K562 (cell line): ENCODE measurements around the gene PTP4A2. TPM values are rescaled to one million over a fixed set of nuclear protein-coding genes. Genes with fewer than 3 reads are reported as not detected.

Source experiments
- CXXC5 ChIP-seq: fragments of 250-450 bp; sonication (Bioruptor Pico); IDR thresholded peaks from 2 replicates; pipeline ENCODE4 v1.8.0; 2022; ENCODE audit warnings: inconsistent platforms, mild to moderate bottlenecking, moderate library complexity
- FOXJ3 ChIP-seq: sonication (generic); formaldehyde crosslinking; IDR thresholded peaks from 2 replicates; pipeline ENCODE4 v1.4.0; 2020; ENCODE audit warnings: mild to moderate bottlenecking, missing genetic modification reagents
- POLR2AphosphoS5 ChIP-seq: IDR thresholded peaks from 2 replicates; pipeline ENCODE4 v1.6.1; 2011; ENCODE audit warnings: mild to moderate bottlenecking, low read depth, low read length, moderate library complexity; ENCODE audit not compliant: control insufficient read depth, insufficient read depth
- POLR3G ChIP-seq: IDR thresholded peaks from 2 replicates; pipeline ENCODE4 v1.6.1; 2011; ENCODE audit not compliant: insufficient read length, insufficient replicate concordance; ENCODE audit errors: extremely low read depth
- PTBP1 ChIP-seq: fragments of 200-400 bp; formaldehyde crosslinking; IDR thresholded peaks from 2 replicates; pipeline ENCODE4 v1.6.1; 2017; ENCODE audit warnings: low read depth, low read length
- SAFB2 ChIP-seq: fragments of 200-400 bp; formaldehyde crosslinking; IDR thresholded peaks from 2 replicates; pipeline ENCODE4 v1.6.1; 2018; ENCODE audit warnings: borderline replicate concordance, low read length, low read depth, moderate library complexity; ENCODE audit not compliant: severe bottlenecking
- ZFX ChIP-seq: sonication (generic); formaldehyde crosslinking; IDR thresholded peaks from 2 replicates; pipeline ENCODE4 v1.8.0; 2022; ENCODE audit warnings: mild to moderate bottlenecking, missing genetic modification reagents, moderate library complexity
- ZNF224 ChIP-seq: sonication (generic); formaldehyde crosslinking; IDR thresholded peaks from 2 replicates; pipeline ENCODE4 v1.8.0; 2022; ENCODE audit warnings: mild to moderate bottlenecking, missing genetic modification reagents
- ZNF717 ChIP-seq: fragments of 250-450 bp; sonication (Bioruptor Pico); IDR thresholded peaks from 2 replicates; pipeline ENCODE4 v1.5.0; 2021
- polyA plus RNA-seq, 8 experiments: library from polyadenylated mRNA; depleted of rRNA in 4 of 8; stranded (reverse) in 5 of 8; unstranded in 3 of 8; fragments of >200 nt; fragmentation: Nextera tagmentation in 2 of 8; fragmentation: Illumina TruSeq in 1 of 8; extraction: Ambion mirVana in 2 of 8; extraction: Trizol in 1 of 8; gene quantifications; 2 replicates each; pipeline versions ENCODE4 v1.2.1 to v1.2.3, GENCODE V29; 2011 to 2014; ENCODE audit warnings: inconsistent platforms in 1 of 8, missing spikeins in 1 of 8
- total RNA-seq, 7 experiments: library from RNA; depleted of rRNA in 6 of 7; stranded (reverse); fragments of >200 nt in 6 of 7; fragmentation: Illumina TruSeq in 2 of 7; extraction: Trizol in 2 of 7; gene quantifications; 2 replicates each; pipeline versions ENCODE4 v1.2.1 to v1.2.3, GENCODE V29; 2011 to 2021; ENCODE audit warnings: low replicate concordance in 1 of 7
- TF ChIP-seq, protein P1 (sequence below), 2 experiments: fragments of 450-650 bp; IDR thresholded peaks; 2 replicates each; pipeline ENCODE4 v1.6.1; 2016; ENCODE audit warnings: mild to moderate bottlenecking in 2 of 2, borderline replicate concordance in 1 of 2, low read depth in 1 of 2, moderate library complexity in 1 of 2
- TF ChIP-seq, protein P2 (sequence below): sonication (generic); IDR thresholded peaks from 2 replicates; pipeline ENCODE4 v1.6.1; 2016
- TF ChIP-seq, protein P3 (sequence below), 2 experiments: fragments of 450-650 bp; IDR thresholded peaks; 2 replicates each; pipeline ENCODE4 v1.6.1; 2016

The PTP4A2 gene
- total and polyA plus RNA-seq, 9 of the 15 experiments (the other 6 are each of a cell fraction or from before 2014, with no cell fraction given): 197 to 870 (median 480) TPM

DNA sequence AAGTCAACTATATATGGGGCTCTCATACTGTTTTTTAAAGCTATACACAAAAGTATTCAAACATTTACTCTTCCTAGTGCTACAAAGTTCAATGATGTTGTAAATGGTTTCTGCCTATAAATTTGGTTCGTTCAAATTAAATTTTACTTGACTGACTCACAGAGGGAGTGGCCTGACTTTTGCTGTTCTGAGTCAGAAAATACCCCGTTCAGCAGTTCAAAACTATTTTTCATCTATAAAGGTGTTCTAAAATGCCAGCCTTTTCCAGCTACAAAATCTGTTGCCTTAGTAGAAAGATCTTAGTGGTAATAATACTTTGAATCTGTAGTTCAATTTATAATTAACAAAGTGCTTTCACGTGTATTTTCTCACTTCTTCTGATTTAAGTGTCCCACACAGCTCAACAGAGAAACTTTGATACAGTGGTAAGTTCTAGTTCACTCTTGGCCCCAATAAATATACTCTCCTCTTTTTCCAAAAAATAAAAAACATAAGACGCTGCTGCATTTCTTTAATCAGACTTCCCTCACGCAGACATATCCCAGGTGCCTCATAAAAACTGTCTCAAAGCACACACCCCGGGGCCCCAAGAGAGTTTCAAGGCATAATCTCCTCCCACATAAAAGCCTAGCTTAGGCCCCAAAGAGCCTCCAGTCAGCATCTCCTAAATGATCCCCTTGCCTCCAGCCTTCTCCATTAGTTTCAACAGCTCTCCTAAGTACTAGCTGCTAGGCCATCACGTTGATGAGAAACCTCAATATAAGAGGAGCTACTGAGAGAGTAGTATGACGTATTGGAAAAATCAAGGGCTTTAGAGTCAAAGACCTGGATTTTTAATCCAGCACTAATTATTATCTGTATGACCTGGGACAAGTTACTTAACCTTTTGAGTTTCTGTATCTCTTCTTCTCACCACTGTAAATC is 3.2 kb downstream of the PTP4A2 start (continued):
- TF ChIP-seq, protein P1, sequence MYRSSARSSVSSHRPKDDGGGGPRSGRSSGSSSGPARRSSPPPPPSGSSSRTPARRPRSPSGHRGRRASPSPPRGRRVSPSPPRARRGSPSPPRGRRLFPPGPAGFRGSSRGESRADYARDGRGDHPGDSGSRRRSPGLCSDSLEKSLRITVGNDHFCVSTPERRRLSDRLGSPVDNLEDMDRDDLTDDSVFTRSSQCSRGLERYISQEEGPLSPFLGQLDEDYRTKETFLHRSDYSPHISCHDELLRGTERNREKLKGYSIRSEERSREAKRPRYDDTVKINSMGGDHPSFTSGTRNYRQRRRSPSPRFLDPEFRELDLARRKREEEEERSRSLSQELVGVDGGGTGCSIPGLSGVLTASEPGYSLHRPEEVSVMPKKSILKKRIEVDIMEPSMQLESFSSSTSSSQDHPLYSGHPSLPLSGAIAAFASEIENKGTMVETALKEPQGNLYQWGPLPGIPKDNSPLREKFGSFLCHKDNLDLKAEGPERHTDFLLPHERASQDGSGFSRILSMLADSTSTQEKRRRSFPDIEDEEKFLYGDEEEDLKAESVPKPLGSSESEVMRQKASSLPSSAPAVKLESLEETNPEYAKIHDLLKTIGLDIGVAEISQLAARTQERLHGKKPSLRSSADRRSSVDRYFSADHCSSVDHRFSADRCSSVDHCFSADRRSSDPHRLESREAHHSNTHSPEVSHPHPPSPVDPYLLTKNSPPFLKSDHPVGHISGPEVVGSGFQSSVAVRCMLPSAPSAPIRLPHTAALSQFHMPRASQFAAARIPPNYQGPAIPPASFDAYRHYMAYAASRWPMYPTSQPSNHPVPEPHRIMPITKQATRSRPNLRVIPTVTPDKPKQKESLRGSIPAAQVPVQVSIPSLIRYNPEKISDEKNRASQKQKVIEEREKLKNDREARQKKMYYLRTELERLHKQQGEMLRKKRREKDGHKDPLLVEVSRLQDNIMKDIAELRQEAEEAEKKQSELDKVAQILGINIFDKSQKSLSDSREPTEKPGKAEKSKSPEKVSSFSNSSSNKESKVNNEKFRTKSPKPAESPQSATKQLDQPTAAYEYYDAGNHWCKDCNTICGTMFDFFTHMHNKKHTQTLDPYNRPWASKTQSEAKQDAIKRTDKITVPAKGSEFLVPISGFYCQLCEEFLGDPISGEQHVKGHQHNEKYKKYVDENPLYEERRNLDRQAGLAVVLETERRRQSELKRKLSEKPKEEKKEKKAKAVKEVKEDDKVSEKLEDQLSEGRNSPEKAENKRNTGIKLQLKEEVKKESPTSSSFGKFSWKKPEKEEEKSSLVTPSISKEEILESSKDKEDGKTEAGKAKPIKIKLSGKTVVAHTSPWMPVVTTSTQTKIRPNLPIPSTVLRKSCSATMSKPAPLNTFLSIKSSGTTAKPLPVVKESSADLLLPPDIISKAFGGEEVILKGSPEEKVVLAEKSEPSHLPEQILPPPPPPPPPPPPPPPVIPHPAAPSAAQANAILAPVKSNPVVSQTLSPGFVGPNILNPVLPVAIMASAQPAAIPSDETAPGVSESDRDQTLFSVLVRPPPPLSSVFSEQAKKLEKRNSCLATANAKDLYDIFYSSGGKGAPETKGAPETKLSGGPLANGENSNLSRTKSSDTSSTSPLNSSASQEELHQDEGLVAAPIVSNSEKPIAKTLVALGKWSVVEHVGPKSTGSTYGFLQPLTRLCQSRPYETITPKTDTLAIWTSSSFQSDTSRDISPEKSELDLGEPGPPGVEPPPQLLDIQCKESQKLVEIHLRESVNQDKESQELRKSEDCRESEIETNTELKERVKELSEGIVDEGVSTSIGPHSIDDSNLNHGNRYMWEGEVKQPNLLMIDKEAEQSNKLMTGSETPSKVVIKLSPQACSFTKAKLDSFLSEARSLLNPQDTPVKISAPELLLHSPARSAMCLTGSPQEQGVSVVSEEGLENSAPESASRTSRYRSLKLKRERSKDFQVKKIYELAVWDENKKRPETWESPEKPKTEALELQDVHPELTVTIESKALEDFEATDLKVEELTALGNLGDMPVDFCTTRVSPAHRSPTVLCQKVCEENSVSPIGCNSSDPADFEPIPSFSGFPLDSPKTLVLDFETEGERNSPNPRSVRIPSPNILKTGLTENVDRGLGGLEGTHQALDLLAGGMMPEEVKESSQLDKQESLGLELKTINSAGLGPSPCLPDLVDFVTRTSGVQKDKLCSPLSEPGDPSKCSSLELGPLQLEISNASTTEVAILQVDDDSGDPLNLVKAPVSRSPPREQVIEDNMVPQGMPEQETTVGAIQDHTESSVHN (IDR thresholded peaks at IDR 0.05; ENCODE audit: borderline replicate concordance in 1 of 2, low read depth in 1 of 2): no peak
- TF ChIP-seq FOXJ3 (CRISPR knock-in tag) (no peak), SAFB2 (no peak), ZNF717 (CRISPR knock-in tag) (no peak), CXXC5 (CRISPR knock-in tag) (peak; percentile 25; the same call in 1 of the 2 replicates), POLR2AphosphoS5 (0 out of 2 replicates have a peak, but pooled peaks have one; percentile 19), POLR3G (no peak), PTBP1 (peak; percentile 95), ZNF224 (CRISPR knock-in tag) (no peak), ZFX (CRISPR knock-in tag) (peak; percentile 39; the same call in 1 of the 2 replicates)
- TF ChIP-seq, protein P2, sequence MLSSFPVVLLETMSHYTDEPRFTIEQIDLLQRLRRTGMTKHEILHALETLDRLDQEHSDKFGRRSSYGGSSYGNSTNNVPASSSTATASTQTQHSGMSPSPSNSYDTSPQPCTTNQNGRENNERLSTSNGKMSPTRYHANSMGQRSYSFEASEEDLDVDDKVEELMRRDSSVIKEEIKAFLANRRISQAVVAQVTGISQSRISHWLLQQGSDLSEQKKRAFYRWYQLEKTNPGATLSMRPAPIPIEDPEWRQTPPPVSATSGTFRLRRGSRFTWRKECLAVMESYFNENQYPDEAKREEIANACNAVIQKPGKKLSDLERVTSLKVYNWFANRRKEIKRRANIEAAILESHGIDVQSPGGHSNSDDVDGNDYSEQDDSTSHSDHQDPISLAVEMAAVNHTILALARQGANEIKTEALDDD: 0 out of 2 replicates have a peak, but pooled peaks have one; percentile 39
- TF ChIP-seq, protein P3, sequence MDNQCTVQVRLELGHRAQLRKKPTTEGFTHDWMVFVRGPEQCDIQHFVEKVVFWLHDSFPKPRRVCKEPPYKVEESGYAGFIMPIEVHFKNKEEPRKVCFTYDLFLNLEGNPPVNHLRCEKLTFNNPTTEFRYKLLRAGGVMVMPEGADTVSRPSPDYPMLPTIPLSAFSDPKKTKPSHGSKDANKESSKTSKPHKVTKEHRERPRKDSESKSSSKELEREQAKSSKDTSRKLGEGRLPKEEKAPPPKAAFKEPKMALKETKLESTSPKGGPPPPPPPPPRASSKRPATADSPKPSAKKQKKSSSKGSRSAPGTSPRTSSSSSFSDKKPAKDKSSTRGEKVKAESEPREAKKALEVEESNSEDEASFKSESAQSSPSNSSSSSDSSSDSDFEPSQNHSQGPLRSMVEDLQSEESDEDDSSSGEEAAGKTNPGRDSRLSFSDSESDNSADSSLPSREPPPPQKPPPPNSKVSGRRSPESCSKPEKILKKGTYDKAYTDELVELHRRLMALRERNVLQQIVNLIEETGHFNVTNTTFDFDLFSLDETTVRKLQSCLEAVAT (IDR thresholded peaks at IDR 0.05): 0 out of 4 replicates have a peak, but pooled peaks of 1 of the 2 experiments have one; percentile 27
